ENCODE measurements around the gene WFDC5.
A peak's percentile ranks its signal among the peaks of the same experiment; 100 is the strongest.
"Not testable (repeated sequence)": the region's sequence is repeated elsewhere in the genome, so short reads cannot be mapped to it uniquely, and the experiment has no call there.

WFDC5 gene

DNA sequence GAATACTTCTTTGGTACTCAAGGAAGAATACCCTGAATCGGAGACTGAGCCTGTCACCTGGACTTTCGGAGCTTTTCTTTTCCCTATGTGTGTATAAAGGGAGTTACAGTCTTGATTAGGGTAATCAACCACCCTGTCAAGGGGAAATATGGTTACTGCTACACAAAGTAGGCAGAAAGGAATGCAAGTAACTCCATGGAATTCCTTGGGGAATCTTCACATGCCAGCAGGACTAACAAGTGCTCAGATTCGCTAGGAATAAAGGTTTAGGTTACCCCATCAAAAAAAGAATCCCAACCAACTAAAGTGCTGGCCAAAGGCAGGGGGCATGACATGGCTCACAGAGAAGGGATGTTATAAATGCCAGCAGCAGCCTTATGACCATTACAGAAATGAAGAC is 24.5 kb downstream of the WFDC5 start:
- DNase-seq (ENCODE audit: low spot score) (no peak), FAIRE-seq (no peak)

DNA sequence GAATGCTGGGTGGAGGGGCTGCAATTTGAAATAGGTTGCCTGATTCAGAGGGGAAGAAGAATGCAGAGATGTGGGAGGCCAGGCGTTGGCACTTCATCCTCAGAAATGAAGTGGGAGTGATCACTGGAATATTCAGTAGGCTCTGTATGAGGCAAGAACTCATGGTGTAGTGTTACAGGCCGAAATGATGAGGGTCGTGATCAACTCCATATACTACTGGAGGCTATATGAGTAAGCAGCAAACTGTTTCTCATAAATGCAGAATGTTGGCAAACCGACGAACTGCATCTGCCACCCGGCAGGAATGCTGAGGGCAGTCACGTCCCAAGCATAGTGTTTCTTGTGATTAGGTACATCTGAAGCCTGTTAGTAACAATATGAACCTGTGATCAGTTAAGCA is 26.7 kb downstream of the WFDC5 start:
- DNase-seq (ENCODE audit: low spot score) (no peak), FAIRE-seq (no peak)

DNA sequence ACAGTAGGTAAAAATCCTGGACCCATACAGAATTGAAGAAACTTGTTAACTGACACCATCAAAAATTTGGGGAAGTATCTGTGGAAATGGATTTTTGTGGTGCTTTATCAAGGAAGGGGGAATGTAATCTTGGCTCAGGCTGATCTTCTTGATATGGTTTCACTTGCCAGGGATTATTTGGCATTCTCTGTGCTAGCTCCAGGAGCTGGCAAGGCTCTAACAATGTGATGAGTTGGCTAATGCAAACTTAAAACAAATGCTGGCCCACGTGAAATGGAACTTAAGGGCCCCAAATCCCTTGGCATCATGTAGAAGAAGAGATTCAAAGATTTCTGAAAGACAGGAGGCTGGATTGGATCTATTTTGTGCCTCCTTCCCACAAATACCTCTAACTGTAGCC is 27.2 kb downstream of the WFDC5 start:
- DNase-seq (ENCODE audit: low spot score) = no peak

DNA sequence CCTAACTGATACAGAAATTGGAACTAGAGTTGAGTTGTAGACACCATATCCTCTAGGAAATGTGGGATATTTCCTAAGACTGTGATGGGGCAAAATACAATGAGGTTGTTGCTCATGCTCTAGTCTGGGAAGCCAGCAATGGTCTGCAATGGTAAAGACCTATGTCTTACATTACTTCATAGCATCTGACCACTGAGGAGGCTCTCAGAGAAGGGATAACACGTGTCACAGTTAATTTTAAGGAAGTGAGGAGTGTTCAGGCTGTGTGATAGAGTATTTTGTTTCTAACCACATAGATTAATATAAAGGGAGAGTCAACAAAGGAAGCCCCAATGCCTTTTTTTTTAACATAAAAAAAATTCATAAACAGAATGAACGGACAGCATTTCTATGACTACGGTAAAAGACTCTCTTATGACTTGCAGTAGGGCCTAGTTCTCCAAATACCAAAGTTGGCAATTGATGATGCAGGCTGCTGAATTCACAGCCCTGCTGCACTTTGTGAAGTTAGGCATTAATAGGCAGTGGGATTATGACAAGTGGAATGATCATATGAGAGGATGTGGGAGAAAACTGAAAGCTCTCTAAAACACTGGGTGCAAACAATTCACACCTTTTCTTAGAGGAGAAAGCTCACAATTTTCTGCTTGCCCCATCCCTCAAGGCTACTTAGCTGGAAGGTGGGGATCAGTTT is 27.7 kb downstream of the WFDC5 start:
- FAIRE-seq = no peak
- no peak for DNase-seq (ENCODE audit: low spot score)

More for the DNA sequence above, 27.2 kb downstream of the WFDC5 start:
- FAIRE-seq = no peak

DNA sequence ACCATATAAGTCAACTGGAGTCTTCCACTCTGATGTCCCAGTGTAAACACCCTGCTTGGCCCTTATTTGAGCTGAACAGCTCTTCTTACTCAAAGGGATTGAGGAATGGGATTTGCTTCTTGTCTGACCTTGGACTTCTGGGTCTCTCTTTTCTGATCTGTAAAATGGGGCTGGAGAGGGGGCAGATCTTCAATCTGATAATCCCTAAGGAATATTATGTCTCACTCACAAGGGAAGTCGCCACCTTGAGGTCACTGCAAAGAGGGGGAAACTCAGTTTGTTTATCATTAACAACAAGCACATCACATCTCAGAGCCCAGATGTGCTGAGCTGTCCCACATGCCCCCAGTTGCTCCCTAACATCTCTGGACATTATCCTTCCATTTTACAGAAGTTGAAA is 29.1 kb downstream of the WFDC5 start:
- FAIRE-seq (no peak), DNase-seq (ENCODE audit: low spot score) (no peak)

DNA sequence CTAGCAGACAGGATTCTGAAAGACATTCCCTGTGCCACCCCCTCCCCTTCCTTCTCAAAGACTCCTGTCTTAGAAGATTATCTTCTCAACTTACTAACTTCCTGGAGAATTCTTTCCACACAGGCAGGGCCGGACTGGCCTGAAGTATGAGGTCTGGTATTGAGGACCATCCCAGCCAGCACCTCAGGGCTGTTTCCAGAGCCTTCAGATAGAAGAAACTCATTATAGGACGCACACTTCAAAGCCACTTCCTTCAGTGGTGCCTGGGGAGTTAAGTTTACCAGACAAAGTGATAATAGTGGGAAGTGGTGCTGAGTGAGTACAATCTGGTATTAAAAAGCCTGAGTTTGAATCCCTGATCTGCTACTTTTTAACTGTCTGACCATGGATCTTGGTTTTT is 29.7 kb downstream of the WFDC5 start:
- FAIRE-seq = no peak

DNA sequence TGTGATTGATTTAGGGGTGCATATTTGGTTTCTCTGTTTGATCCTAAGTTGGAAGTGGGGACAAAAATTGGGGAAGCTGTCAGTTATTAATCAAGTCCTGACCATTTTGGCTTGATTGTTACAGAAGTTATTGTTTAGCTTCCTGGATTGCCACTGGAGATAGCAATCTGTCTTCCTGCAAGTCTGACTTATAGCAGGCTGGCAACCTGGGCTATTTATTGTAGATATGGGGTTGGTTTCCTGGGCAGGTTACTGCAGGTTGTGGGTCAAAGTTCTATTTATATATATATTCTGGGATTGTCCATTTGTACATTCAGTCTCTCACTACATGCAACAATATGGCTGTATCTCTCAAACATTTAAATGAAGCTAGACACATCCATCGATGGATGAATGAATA is 31.8 kb downstream of the WFDC5 start:
- FAIRE-seq (no peak), DNase-seq (ENCODE audit: low spot score) (no peak)

More for the DNA sequence above, 29.7 kb downstream of the WFDC5 start:
- DNase-seq (ENCODE audit: low spot score) = no peak

DNA sequence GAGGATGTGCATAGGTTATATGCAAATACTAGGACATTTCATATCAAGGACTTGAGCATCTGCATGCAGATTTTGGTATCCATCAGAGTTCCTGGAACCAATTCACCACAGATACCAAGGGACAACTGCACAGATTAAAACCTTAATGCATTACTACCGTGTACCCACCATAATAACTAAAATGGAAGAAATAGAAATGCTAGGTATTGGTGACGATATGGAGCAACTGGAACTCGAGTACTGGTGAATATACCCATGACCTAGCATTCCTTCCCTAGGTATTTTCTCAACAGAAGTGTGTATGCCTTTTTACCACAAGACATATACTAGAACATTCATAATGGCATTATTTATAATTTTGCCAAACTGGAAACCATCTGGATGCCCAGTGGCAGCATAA is 32.5 kb downstream of the WFDC5 start:
- FAIRE-seq (no peak), DNase-seq (ENCODE audit: low spot score) (no peak)

DNA sequence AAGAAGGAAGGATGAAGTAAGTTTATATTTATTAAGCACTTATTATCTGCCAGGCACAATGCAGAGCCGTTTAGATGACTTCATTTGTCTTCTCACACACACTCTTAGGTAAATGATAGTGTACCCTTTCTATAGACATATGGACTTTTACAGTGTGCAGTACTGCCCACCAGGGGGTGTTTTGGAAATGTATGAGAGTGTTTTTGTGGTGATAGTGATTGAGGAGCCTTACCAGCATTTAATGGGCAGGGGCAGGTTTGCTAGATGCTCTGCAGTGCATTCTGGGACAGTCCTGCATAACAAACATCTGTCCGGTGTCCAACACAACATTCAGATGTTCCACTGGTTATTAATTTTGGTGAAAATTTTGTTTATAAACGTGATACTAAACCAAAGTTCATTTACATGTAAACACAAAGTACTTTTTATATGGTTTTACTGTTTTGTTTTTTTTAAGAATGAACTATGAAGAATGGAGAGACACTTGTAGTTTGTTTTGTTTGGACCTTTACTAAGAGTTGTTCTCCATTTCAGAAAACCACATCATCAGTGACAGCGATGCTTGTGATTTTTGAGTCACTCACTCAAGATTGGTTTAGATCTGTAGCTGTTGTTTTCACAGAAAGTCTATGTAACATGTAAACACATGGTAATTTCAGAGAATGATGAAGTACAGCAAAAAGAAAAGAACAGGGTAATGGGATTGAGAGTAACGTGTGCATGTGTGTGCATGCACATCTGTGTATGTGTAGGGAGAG is 33.9 kb downstream of the WFDC5 start:
- FAIRE-seq = peak; percentile 5
- DNase-seq (ENCODE audit: low spot score) = peak; percentile 36

DNA sequence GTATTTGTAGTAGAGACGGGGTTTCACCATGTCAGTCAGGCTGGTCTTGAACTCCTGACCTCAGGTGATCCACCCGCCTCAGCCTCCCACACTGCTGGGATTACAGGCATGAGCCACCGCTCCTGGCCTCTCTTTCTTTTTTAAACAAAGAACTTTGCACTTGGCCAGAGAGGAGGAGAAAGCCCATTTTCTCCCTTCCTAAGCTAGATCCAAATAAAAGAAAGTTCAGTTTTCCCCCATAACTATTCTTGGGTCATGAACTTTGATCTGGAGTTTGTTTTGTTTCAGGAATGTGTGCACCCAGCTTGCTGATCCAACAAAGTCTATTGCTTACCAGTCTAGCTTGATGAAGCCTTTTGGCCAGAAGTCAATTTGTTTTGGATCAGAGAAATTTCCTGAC is 37.4 kb downstream of the WFDC5 start:
- DNase-seq (ENCODE audit: low spot score) (no peak), FAIRE-seq (no peak)

DNA sequence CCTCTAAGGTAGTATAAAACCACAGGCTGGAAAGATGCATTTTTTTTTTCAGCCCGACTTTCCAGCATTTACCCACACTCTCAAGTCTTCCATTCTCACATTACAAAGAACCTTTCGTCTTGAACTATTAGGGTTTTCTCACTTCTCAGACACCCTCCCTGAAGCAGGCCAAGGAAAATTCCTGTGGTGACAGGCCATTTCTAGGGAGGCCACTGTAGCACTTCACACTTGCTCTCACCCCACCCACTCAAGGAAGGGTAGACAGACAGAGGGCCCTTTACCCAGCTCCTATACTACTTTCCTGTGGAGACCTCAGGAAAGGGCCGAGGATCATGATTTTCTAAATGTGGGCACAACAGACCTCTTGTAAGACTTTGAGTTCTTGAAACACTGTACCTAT is 41.8 kb downstream of the WFDC5 start:
- FAIRE-seq (no peak), DNase-seq (ENCODE audit: low spot score) (no peak)

DNA sequence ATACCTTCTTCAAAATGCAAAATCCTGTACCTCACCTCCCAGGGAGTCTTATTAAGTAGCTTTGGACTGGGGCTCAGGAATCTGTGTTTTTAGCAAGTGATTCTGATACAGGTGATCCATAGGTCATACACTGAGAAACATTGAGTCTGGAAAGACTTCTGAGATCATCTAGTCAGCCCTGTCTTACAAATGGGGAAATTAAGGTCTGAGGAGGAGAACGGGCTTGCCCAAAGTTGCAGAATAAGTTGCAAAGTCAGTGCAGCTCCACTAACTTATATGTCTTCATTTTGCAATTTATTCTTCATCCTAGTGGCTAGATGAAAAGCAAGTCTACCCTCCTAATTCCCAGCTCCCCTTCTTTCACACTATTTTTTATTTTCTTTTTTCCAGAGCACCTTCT is 42.9 kb downstream of the WFDC5 start:
- DNase-seq (ENCODE audit: low spot score) = no peak

DNA sequence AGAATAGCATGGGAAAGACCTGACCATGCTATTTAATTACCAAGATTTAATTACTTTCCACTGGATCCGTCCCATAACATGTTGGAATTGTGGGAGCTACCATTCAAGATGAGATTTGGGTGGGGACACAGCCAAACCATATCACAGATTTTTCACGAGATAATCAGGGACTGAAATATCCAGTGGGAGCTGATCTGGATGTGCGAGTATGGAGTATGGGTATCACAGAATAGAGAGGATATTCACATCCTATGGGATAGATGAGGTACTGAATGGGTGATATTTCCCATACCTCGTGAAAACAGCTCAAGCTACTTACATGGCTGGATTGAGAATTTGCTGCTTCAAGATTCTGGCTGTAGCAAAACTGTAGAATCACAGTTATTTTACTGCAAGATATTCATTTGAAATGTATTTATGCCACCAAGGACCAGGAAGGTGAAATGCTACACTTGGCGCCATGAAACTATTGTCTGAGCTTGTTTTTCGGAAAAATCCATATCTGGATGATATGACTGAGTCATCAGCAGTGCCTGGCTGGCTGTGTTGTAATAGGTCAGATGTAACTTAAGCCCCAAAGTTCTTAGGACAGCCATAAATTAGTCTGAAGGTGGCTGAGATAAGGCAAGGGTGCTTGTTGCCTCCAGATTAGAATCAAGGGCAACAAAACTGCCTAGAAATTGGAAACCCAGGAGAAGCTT is 43.9 kb downstream of the WFDC5 start:
- FAIRE-seq (peak; percentile 35), DNase-seq (ENCODE audit: low spot score) (peak; percentile 32)

More for the DNA sequence above, 42.9 kb downstream of the WFDC5 start:
- no peak for FAIRE-seq

DNA sequence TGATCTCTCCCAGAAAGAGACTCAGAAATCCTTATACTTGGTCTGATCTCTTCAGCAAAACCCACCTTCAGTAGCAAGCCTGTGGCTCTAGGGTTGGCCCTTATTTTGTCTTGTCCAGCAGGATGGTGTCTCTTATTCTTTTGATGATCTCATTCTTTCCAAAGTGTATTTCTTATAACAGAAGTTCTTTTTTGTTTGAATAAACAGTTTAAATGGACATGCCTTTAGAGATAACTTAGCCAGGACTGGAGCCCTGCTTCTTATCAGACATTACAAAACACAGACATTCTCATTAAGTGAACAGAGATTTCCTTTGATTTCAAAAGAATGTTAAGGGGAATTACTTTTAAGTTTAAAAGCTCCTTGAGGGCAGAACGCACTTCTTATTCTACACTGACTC is 45.7 kb downstream of the WFDC5 start:
- no peak for DNase-seq (ENCODE audit: low spot score)
- no peak for FAIRE-seq

DNA sequence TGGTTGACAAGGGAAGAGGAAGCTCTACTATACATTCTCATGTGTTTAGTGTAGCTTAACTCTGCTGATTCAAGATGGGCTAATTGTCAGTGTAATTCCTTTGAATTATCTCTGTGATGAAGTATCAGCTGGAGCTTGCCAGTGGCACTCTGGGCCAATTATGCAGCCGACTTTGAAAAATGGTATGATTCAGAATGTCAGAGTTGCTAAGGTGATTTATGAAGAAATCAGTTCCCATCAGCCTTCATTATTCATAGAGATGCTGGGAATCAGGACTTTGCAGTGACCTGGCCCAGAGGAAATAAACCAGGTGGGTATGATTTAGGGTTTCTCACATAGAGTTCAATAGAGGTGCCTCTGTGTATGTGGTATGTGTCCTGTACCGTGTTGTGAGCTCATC is 47.4 kb downstream of the WFDC5 start:
- FAIRE-seq (no peak), DNase-seq (ENCODE audit: low spot score) (no peak)

DNA sequence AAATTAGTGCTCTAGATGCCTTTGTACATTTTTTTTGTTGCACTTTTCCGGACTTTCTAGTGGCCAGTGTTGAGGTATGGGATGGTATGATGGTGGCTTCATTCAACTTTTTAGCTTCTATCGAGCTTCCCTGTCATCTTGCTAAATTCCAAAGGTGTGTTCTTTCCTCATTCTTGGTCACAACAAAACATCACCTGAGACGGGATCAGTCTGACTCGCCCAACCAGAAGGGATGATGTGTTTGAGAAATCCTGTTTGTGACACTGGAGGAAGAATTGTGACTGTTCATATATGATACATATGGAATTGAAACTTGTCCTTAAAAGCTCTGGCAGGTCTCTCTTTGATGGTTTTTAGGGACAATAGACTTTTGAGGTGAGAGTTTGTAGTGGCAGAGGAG is 47.9 kb downstream of the WFDC5 start:
- DNase-seq (ENCODE audit: low spot score) (no peak), FAIRE-seq (no peak)

DNA sequence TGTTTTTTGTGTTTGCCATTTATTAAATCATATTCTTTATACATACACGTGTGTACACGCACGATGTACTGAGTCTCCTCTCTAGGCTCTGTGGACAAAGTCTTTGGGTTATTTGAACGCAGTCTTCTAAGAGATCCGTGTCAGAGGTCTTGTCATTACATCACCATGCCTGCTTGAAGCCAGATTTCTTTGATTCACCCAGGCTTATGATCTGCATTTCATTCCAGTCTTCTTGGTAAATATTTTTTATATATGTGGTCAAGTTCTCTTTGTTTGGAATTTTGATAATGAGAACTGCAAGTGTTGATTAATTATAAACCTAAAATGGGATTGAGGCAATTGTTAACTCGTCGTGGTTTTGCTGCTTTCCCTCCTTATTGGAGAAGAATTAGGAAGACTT is 48.6 kb downstream of the WFDC5 start:
- FAIRE-seq (no peak), DNase-seq (ENCODE audit: low spot score) (no peak)

DNA sequence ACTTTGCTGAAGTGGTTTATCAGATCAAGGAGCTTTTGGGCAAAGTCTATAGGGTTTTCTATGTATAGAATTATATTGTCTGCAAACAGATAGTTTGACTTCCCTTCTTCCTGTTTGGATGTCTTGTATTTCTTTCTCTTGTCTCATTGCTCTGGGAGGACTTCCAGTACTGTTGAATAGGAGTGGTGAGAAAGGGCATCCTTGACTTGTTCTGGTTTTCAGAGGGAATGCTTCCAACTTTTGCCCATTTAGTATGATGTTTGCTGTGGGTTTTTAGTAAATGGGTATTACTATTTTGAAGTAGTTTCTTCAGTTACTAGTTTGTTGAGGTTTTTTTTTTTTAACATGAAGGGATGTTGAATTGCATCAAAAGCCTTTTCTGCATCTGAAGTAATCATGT is 50.2 kb downstream of the WFDC5 start:
- no peak for DNase-seq (ENCODE audit: low spot score)
- FAIRE-seq = no peak

DNA sequence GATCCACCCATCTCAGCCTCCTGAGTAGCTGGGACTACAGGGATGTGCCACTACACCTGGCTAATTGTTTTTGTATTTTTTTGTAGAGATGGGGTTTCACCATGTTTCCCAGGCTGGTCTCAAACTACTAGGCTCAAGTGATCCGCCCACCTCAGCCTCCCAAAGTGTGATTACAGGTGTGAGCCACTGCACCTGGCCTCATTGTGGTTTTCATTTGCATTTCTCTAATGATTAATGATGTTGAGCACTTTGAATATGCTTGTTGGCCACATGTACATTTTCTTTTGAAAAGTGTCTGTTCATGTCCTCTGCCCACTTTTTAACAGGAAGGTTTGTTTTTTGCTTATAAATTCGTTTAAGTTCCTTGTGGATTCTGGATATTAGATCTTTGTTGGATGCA is 51.9 kb downstream of the WFDC5 start:
- FAIRE-seq; DNase-seq (ENCODE audit: low spot score): not testable (repeated sequence)

DNA sequence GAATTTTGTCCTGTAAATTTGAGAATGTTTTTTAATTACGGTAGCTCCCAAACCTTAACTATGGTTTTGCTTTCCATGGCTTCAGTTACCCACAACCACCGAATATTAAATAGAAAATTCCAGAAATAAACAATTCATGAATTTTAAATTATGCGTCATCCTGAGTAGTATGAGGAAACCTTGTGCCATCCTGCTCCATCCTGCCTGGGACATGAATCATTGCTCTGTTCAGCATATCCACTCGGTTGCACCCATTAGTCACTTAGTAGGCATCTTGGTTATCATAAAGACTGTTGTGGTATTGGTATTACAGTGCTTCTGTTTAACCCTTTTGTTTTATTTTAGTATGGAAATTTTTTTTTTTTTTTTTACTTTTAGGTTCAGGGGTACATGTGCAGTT is 53.7 kb downstream of the WFDC5 start:
- FAIRE-seq (peak; percentile 87), DNase-seq (ENCODE audit: low spot score) (peak; percentile 87)

DNA sequence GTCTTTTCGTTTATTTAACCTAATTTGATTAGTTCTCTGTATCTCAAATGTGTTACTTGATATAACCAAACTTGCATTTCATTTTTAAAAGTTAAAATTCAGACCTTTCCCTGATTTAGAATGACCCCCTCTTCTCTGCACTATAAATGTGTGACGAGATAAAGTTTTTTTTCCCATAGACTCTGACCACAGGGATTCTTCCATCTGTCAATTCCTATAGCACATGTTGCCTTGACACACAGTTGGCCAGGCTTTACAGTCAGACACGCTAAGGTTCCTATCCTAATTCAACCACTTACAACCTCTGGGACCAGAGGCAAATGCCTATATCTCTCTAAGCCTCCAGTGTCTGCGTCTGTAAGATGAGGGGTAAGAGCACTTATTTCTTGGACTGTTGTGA is 54.7 kb downstream of the WFDC5 start:
- FAIRE-seq = no peak
- no peak for DNase-seq (ENCODE audit: low spot score)

All from urothelium cell line (cell line).